Adrenal gland (tissue), 12 donors: Measurements from ENCODE around the gene UMOD. TPM values are rescaled to one million over a fixed set of nuclear protein-coding genes. Genes with fewer than 3 reads are reported as not detected.

ENCODE experiments used
- DNase-seq, 7 donors: peaks; one replicate each; pipeline ENCODE4 v3.0.0-alpha.2; 2019 to 2020
- H3K27ac ChIP-seq, 5 donors: fragments of 200-600 bp; sonication (generic) in 4 of 5; 1 replicate in 3 of 5; 2 replicates in 2 of 5; pipeline versions ENCODE4 v1.5.1 to v1.8.0; 2016 to 2020; ENCODE audit warnings: mild to moderate bottlenecking in 1 of 5
- H3K27me3 ChIP-seq: fragments of 200-600 bp; 2 replicates; pipeline ENCODE4 v1.8.0; 2021
- H3K36me3 ChIP-seq, 2 donors: fragments of 200-600 bp; replicated peaks in 1 of 2; 1 replicate in 1 of 2; 2 replicates in 1 of 2; pipeline versions ENCODE4 v1.5.1 to v1.8.0; 2018 to 2022
- H3K4me1 ChIP-seq, 2 donors: fragments of 200-600 bp; replicated peaks in 1 of 2; 1 replicate in 1 of 2; 2 replicates in 1 of 2; pipeline versions ENCODE4 v1.5.1 to v1.8.0; 2018 to 2021
- H3K4me3 ChIP-seq, 4 donors: fragments of 200-600 bp; sonication (generic) in 3 of 4; one replicate each; pipeline ENCODE4 v1.5.1; 2016 to 2018
- H3K9me3 ChIP-seq, 3 donors: fragments of 200-600 bp; sonication (generic) in 1 of 3; replicated peaks in 1 of 3; 1 replicate in 2 of 3; 2 replicates in 1 of 3; pipeline versions ENCODE4 v1.5.1 to v1.8.0; 2016 to 2021
- CTCF ChIP-seq, 6 experiments: fragments of 450-650 bp in 4 of 6; fragments of 200-600 bp in 2 of 6; sonication (generic) in 1 of 6; IDR thresholded peaks; 1 replicate in 5 of 6; 2 replicates in 1 of 6; pipeline versions ENCODE4 v1.5.1 to v1.8.0; 2016 to 2021; ENCODE audit warnings: antibody characterized with exemption in 6 of 6, mild to moderate bottlenecking in 2 of 6, moderate library complexity in 1 of 6
- POLR2A ChIP-seq, 2 donors: fragments of 450-650 bp; IDR thresholded peaks; one replicate each; pipeline ENCODE4 v1.6.1; 2017; ENCODE audit warnings: antibody characterized with exemption in 2 of 2, mild to moderate bottlenecking in 2 of 2, moderate library complexity in 1 of 2
- WGBS, 4 donors: extraction: QIAGEN DNeasy Blood & Tissue Kit in 2 of 4; methylation state at CpG; one replicate each; pipeline versions ENCODE4 v1.1.5 to v1.1.7; 2013 to 2017; 5-methylcytosine and 5-hydroxymethylcytosine counted together
- intact Hi-C, 2 donors: fragments of 100-400 bp; cut with DNase I; formaldehyde crosslinking; loops; one replicate each; pipeline versions ENCODE4 v1.14.1 to v1.15.0; 2022 to 2023
- polyA plus RNA-seq, 3 donors: library from polyadenylated mRNA; stranded (reverse); fragments of 200-250 nt in 2 of 3; fragments of 350-450 nt in 1 of 3; fragmentation: Illumina TruSeq in 1 of 3; extraction: RNeasy Lipid Tissue Mini Kit (QIAGEN cat#74804) in 1 of 3; gene quantifications; one replicate each; pipeline ENCODE4 v1.2.3, GENCODE V29; 2013 to 2014
- total RNA-seq, 9 donors: library from RNA; depleted of rRNA in 4 of 9; stranded (reverse); fragments of >200 nt in 4 of 9; fragments of 120-200 nt in 1 of 9; fragmentation: NEBNext Ultra II Directional in 1 of 9; extraction: Animal tissue kit (Norgen Biotek cat#: 25700) in 1 of 9; gene quantifications; one replicate each; pipeline versions ENCODE4 v1.1.0 to v1.2.4, GENCODE V29; 2013 to 2023
- donor health status: healthy with polysubstance abuse.
- donor health status: Bipolar disorder and iron deficiency.
- donor health status: DM: yes; HTN: yes; CAD: no.
- donor health status: DM: no; HTN: no; CAD: no.
- donor health status: DM: no; HTN: no; CAD: no.
- donor health status: DM: yes; HTN: yes; CAD: no.

UMOD gene
- total and polyA plus RNA-seq, 12 donors: not detected

DNA sequence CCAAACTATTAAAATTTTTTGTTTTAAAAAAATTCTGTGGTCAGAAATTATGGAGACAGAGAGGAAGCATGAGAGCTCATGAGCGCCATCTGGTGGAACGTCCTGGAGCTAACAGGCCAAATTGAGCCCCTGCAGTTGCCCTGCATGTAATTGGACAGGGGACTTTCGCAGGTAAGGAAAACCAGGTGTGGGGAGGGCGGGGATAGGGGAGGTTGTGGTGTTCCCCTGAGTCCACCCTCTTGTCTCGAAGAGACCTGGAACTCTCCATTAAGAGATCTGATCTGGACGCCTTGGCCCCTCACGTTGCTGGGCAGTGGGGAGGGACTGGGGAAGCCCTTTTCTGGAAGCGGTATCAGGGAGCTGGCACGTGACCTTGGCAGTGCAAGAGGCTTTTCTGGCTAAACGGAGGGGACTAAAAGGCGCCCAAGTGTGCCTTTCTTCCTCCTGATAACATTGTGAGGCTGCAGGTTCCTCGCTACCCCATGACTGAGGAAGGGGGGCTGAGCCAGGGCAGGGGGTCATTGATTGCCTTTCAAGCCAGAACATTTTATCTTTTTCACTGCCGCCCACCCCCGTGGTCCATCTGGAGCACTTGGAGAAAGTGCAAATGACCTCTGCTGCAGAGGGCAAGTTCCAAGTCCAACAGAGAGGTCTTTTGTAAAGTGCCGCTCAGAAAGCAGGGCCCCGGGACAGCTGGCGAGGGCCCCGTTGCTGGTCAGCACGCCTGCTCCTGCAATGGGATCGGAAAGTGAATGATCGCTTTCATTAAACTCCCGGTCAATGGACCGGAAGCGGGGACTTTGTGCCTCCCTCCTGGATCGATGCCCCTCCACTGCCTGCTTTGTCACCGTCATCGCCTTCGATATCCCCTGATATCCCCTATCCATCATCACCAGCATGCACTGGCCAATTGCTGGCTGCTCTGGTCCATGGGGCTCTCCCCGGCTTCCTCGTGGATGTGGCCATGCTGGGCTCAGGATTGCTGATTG lies 33.6 kb upstream of the UMOD start:
- Histone ChIP-seq H3K27me3 (no peaks in the 10 kb centered on the region), H3K36me3 (no peaks in the 10 kb centered on the region), H3K4me1 (peaks cover 0 to 5% of the 10 kb centered on the region in 2 donors), H3K9me3 (no peaks in the 10 kb centered on the region), H3K4me3 (no peak overlapping the region), H3K27ac (no peak overlapping the region)
- TF ChIP-seq CTCF (IDR thresholded peaks at IDR 0.05): peak; percentile 51 to 88 (median 66)
- TF ChIP-seq POLR2A (IDR thresholded peaks at IDR 0.05): no peak
- intact Hi-C loops: no loop called here
- peak; percentile 38 to 84 (median 60) for DNase-seq
- WGBS, 4 donors: 26 to 39% (median 28%) methylated on average over 22 to 30 of the region's 30 CpGs

DNA sequence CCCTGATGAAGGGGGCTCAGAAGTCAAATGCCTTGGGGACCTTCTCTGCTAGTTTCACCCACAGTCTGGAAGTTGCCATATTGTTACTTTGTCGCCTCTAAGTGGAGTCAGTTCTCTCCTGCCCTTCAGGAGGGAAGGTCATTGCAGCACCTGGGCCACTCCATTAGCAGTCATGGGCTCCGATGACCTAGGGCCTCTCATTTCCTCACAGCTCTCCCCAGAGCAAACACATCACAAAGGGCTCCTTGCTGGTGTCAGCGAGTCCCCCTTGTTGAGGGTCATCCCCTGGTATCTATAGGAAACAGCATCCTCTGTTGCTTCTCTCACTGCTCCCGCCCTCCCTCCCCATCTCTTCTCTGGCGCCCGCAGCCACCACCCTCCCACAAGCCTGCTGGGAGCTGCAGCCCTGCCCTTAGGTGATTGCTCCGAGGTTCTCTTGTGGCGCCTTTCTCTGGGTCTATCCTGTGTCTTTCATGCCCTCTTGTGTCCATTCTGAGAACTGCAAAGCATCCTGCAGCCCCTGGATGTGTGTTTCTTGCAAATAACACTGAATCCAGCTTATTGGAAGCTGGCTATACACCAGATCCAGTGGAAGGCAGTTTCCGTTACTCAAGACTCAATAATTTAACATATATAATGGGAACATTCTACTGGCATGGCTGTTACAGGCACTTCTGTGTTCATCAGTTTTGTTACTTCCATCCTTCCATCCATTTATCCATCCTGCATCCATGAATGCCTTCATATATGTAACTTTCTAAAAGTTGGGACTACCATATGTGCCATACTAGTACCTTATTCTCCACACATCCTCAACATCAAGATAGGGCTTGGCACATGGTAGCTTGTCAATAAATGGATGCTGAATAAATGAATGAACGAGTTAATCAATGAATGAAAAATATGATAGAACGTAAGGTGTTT lies 30.9 kb upstream of the UMOD start:
- H3K4me3 ChIP-seq: no peak overlapping the region
- H3K4me1 ChIP-seq: peaks cover 0 to 5% of the 10 kb centered on the region in 2 donors
- no peak overlapping the region for H3K27ac ChIP-seq
- DNase-seq: peak; percentile 49 to 84 (median 60)
- TF ChIP-seq CTCF (IDR thresholded peaks at IDR 0.05) (peak; percentile 68 to 78 (median 75)), POLR2A (IDR thresholded peaks at IDR 0.05) (no peak)
- no peaks in the 10 kb centered on the region for H3K27me3 ChIP-seq
- intact Hi-C loops: loop anchor here (5.0 kb wide), 1 partner anchor 476 kb away; no protein-coding TSS in a partner anchor
- H3K36me3 ChIP-seq: no peaks in the 10 kb centered on the region
- H3K9me3 ChIP-seq: no peaks in the 10 kb centered on the region
- 28 to 34% (median 30%) methylated on average over 11 of the region's 11 CpGs for WGBS, 4 donors

GRCh38 chr16:20382202-20382948 lies 29.9 kb upstream of the UMOD start:
- intact Hi-C loops: loop anchor here (5.0 kb wide), 1 partner anchor 475 kb away; no protein-coding TSS in a partner anchor
- TF ChIP-seq POLR2A (IDR thresholded peaks at IDR 0.05) (no peak), CTCF (IDR thresholded peaks at IDR 0.05) (no peak)
- H3K27ac ChIP-seq: no peak overlapping the region
- DNase-seq: no peak
- H3K4me3 ChIP-seq: no peak overlapping the region
- WGBS, 4 donors: 85 to 87% (median 86%) methylated on average over 7 of the region's 7 CpGs
- no peaks in the 10 kb centered on the region for H3K27me3 ChIP-seq
- H3K9me3 ChIP-seq: no peaks in the 10 kb centered on the region
- no peaks in the 10 kb centered on the region for H3K36me3 ChIP-seq
- H3K4me1 ChIP-seq: peaks cover 0 to 5% of the 10 kb centered on the region in 2 donors
